Lung microvascular endothelial cell (primary cell): ENCODE results near the gene HYDIN. TPM values are rescaled to one million over a fixed set of nuclear protein-coding genes. Genes with fewer than 3 reads are reported as not detected.
"Not testable (repeated sequence)": the region's sequence is repeated elsewhere in the genome, so short reads cannot be mapped to it uniquely, and the experiment has no call there.

Source experiments
- DNase-seq, 2 donors: peaks; one replicate each; pipeline versions ENCODE4 v3.0.0 to v3.0.0-alpha.2; 2010; ENCODE audit warnings: low read depth in 2 of 2
- total RNA-seq: library from RNA; depleted of rRNA; stranded (reverse); fragments of >200 nt; gene quantifications from 2 replicates; pipeline ENCODE4 v1.2.1, GENCODE V29; 2014

Gene HYDIN
- total RNA-seq, 1 donor from 2014 or later, result not detected

GRCh38 chr16:71109656-71110208 lies 120.8 kb downstream of the HYDIN start:
- not testable (repeated sequence) for DNase-seq

GRCh38 chr16:71105881-71106280 lies 124.6 kb downstream of the HYDIN start:
- not testable (repeated sequence) for DNase-seq

- DNase-seq, result not testable (repeated sequence)
Observed at GRCh38 chr16:71083573-71083972, 146.9 kb downstream of the HYDIN start.

GRCh38 chr16:71080777-71081176 lies 149.7 kb downstream of the HYDIN start:
- DNase-seq, result not testable (repeated sequence)

- not testable (repeated sequence) for DNase-seq
Observed at GRCh38 chr16:71080262-71080661, 150.3 kb downstream of the HYDIN start.

- DNase-seq, result not testable (repeated sequence)
Observed at GRCh38 chr16:71070651-71071050, 159.9 kb downstream of the HYDIN start.

- not testable (repeated sequence) for DNase-seq
Observed at GRCh38 chr16:71069842-71070241, 160.7 kb downstream of the HYDIN start.

- not testable (repeated sequence) for DNase-seq
Observed at GRCh38 chr16:71053897-71054609, 176.5 kb downstream of the HYDIN start.

- DNase-seq, result not testable (repeated sequence)
Observed at GRCh38 chr16:71050307-71050706, 180.2 kb downstream of the HYDIN start.

- DNase-seq, result not testable (repeated sequence)
Observed at GRCh38 chr16:71039368-71040111, 191.0 kb downstream of the HYDIN start.

GRCh38 chr16:71038421-71038820 lies 192.1 kb downstream of the HYDIN start:
- DNase-seq, result not testable (repeated sequence)

GRCh38 chr16:71037987-71038386 lies 192.5 kb downstream of the HYDIN start:
- DNase-seq, result not testable (repeated sequence)

- not testable (repeated sequence) for DNase-seq
Observed at GRCh38 chr16:71028032-71028727, 202.3 kb downstream of the HYDIN start.

GRCh38 chr16:71027511-71027910 lies 203.0 kb downstream of the HYDIN start:
- DNase-seq, result not testable (repeated sequence)

- DNase-seq, result not testable (repeated sequence)
Observed at GRCh38 chr16:71023851-71024439, 206.6 kb downstream of the HYDIN start.

- DNase-seq, result not testable (repeated sequence)
Observed at GRCh38 chr16:71021961-71022537, 208.5 kb downstream of the HYDIN start.

- DNase-seq, result not testable (repeated sequence)
Observed at GRCh38 chr16:71019067-71019682, 211.3 kb downstream of the HYDIN start.

GRCh38 chr16:71015419-71015818 lies 215.1 kb downstream of the HYDIN start:
- DNase-seq, result not testable (repeated sequence)

GRCh38 chr16:71009440-71010223 lies 220.9 kb downstream of the HYDIN start:
- not testable (repeated sequence) for DNase-seq

GRCh38 chr16:71006516-71006915 lies 224.0 kb downstream of the HYDIN start:
- DNase-seq, result not testable (repeated sequence)
